GM18505 (cell line): ENCODE measurements around the gene ZNF462.
"Not testable (repeated sequence)": the region's sequence is repeated elsewhere in the genome, so short reads cannot be mapped to it uniquely, and the experiment has no call there.

Experiments
- ATAC-seq: cut with Tn5 transposase; IDR thresholded peaks from one replicate; pipeline ENCODE4 v1.9.1; 2021; ENCODE audit not compliant: unreplicated experiment
- POLR2A ChIP-seq: IDR thresholded peaks from 4 replicates; pipeline ENCODE4 v1.6.1; 2011; ENCODE audit warnings: borderline replicate concordance; ENCODE audit not compliant: insufficient read depth, insufficient read length; ENCODE audit errors: extremely low read depth

Gene ZNF462

GRCh38 chr9:106980551-106981101 lies 117.7 kb downstream of the ZNF462 start:
- no peak for ATAC-seq
- no peak for TF ChIP-seq POLR2A

- no peak for TF ChIP-seq POLR2A
- ATAC-seq = peak; percentile 77
Observed at GRCh38 chr9:106981396-106982287, 118.7 kb downstream of the ZNF462 start.

- no peak for ATAC-seq
- no peak for TF ChIP-seq POLR2A
Observed at GRCh38 chr9:106982636-106983035, 119.7 kb downstream of the ZNF462 start.

- ATAC-seq = no peak
- no peak for TF ChIP-seq POLR2A
Observed at GRCh38 chr9:106983346-106983745, 120.4 kb downstream of the ZNF462 start.

- not testable (repeated sequence) for ATAC-seq
Observed at GRCh38 chr9:106989904-106990303, 126.9 kb downstream of the ZNF462 start.

- no peak for TF ChIP-seq POLR2A
- ATAC-seq = no peak
Observed at GRCh38 chr9:106992186-106992585, 129.2 kb downstream of the ZNF462 start.

GRCh38 chr9:106993603-106994002 lies 130.6 kb downstream of the ZNF462 start:
- ATAC-seq = no peak
- TF ChIP-seq POLR2A = no peak

GRCh38 chr9:106994463-106994862 lies 131.5 kb downstream of the ZNF462 start:
- no peak for ATAC-seq
- no peak for TF ChIP-seq POLR2A

- no peak for TF ChIP-seq POLR2A
- ATAC-seq = no peak
Observed at GRCh38 chr9:107000218-107000617, 137.3 kb downstream of the ZNF462 start.

- no peak for TF ChIP-seq POLR2A
- no peak for ATAC-seq
Observed at GRCh38 chr9:107005201-107005600, 142.2 kb downstream of the ZNF462 start.

GRCh38 chr9:107007402-107007801 lies 144.4 kb downstream of the ZNF462 start:
- no peak for ATAC-seq
- TF ChIP-seq POLR2A = no peak

GRCh38 chr9:107008011-107008410 lies 145.0 kb downstream of the ZNF462 start:
- TF ChIP-seq POLR2A = no peak
- ATAC-seq = no peak

- ATAC-seq = no peak
- TF ChIP-seq POLR2A = no peak
Observed at GRCh38 chr9:107008447-107008846, 145.5 kb downstream of the ZNF462 start.

- no peak for TF ChIP-seq POLR2A
- ATAC-seq = no peak
Observed at GRCh38 chr9:107016383-107016782, 153.4 kb downstream of the ZNF462 start.
